ENCODE measurements around the gene INSM1. TPM values are rescaled to one million over a fixed set of nuclear protein-coding genes. Genes with fewer than 3 reads are reported as not detected.

The INSM1 gene
- total RNA-seq, 4 donors from 2014 or later: 1.4 to 4.6 (median 2.9) TPM; not detected in 1

DNA sequence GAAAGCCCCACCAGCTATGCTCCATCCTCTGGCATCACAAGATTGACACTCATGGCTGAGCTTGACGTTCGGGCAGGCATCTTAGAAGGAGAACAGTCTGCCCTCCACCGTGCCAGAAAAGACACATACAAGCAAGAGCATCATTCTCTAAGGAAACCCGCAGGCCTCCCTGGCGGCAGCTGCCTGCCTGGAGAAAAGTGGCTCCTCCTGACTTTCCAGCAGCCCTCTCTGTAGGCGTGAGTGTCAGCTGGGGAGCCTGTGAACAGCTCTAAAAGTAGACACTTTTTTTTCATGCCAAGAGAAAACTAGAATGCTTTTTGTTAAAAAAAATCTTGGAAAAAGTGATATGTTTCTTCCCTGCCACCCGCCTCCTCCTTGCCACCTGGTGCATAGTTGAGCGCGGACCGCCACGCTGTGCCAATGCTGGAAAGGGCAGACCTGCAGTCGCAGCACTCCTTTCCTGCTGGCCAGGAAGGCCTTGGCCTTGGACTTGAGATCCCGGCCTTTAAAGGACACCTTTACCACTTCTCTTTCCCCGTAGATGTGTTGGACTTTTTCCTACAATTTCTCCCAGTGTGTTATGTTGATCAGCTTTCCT is 29.7 kb upstream of the INSM1 start:
- DNase-seq: no peak
- H3K4me3 ChIP-seq: no peak overlapping the region

DNA sequence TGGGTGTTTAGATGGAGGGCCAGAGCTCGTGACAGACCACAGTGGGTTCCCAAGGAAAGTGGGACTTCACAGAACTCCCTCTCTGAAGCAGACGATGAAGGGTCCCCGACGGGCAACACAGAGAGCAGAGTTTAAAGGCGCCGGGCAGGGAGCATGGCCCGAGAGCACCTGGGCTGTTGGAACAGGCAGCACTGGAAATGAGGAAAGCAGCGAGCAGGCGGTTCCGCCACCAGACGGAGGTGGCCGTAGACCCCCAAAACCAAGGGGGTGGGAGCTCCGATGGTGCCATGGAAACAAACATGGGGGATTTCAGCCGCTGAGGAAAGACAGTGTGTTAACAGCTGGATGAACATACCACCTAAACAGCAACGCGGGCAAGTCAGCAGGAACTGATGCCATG is 27.5 kb upstream of the INSM1 start:
- TF ChIP-seq CTCF (IDR thresholded peaks at IDR 0.05) (no peak), POLR2A (IDR thresholded peaks at IDR 0.05) (no peak)
- no peaks in the 10 kb centered on the region for H3K36me3 ChIP-seq

More for the DNA sequence above, 29.7 kb upstream of the INSM1 start:
- Histone ChIP-seq H3K27me3 (no peaks in the 10 kb centered on the region), H3K9me3 (no peaks in the 10 kb centered on the region), H3K4me1 (peaks cover 0 to 3% (median 0%) of the 10 kb centered on the region in 4 donors), H3K27ac (no peak overlapping the region), H3K36me3 (no peaks in the 10 kb centered on the region)
- TF ChIP-seq POLR2A (IDR thresholded peaks at IDR 0.05): no peak
- no peak for TF ChIP-seq CTCF (IDR thresholded peaks at IDR 0.05)

DNA sequence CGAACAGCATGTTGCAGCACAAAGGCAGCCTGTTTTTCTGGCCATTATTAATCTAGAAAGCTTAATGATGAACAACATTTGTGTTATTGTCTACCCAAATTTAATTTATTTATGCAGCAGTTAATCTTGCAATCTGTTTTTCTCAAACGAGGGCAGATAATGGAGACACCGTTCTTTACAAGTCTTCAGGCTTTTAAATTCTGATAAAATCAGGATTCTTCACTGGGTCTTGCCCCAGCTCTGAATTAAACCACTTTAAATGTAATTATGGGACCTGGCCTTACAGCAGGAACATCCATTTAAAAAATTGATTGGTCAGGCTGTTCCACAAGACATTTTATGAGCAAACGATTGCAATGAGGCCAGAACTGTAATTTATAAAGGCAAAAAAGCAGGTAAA is 26.5 kb upstream of the INSM1 start:
- H3K9me3 ChIP-seq: no peaks in the 10 kb centered on the region
- H3K4me1 ChIP-seq: no peaks in the 10 kb centered on the region
- no peaks in the 10 kb centered on the region for H3K36me3 ChIP-seq
- no peaks in the 10 kb centered on the region for H3K27me3 ChIP-seq
- no peak for DNase-seq
- no peak overlapping the region for H3K27ac ChIP-seq
- H3K4me3 ChIP-seq: no peak overlapping the region
- TF ChIP-seq CTCF (IDR thresholded peaks at IDR 0.05) (no peak), POLR2A (IDR thresholded peaks at IDR 0.05) (no peak)

More for the DNA sequence above, 27.5 kb upstream of the INSM1 start:
- no peak for DNase-seq
- H3K4me1 ChIP-seq: no peaks in the 10 kb centered on the region
- no peaks in the 10 kb centered on the region for H3K27me3 ChIP-seq
- H3K4me3 ChIP-seq: no peak overlapping the region
- no peaks in the 10 kb centered on the region for H3K9me3 ChIP-seq
- H3K27ac ChIP-seq: no peak overlapping the region

- no peaks in the 10 kb centered on the region for H3K9me3 ChIP-seq
- no peak overlapping the region for H3K4me3 ChIP-seq
- no peaks in the 10 kb centered on the region for H3K27me3 ChIP-seq
- DNase-seq: no peak
- H3K4me1 ChIP-seq: no peaks in the 10 kb centered on the region
- H3K36me3 ChIP-seq: no peaks in the 10 kb centered on the region
- H3K27ac ChIP-seq: no peak overlapping the region
- TF ChIP-seq CTCF (IDR thresholded peaks at IDR 0.05) (no peak), POLR2A (IDR thresholded peaks at IDR 0.05) (no peak)
These were observed 25.8 kb upstream of the INSM1 start for GRCh38 chr20:20342066-20342465.

DNA sequence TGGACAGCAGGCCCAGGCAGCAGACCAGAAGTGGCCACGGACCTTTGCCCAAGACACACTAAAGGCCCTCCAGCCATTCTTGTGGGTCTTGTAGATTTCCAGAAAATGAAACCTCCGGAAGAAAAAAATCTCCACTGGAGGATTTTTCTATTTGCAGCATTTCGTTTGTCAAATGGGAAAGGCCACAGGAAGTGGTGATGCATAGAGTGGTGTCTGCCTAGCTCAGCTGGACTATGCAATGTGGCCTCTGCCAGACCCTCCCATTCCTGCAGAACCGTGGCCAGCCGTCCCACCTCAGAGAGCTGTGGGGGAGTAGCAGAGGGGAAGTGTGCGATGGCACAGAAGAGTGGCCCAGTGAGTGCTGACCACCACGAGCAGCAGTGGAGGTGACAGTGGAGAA is 24.0 kb upstream of the INSM1 start:
- TF ChIP-seq POLR2A (IDR thresholded peaks at IDR 0.05): no peak
- no peak overlapping the region for H3K4me3 ChIP-seq
- no peak for DNase-seq
- H3K9me3 ChIP-seq: no peaks in the 10 kb centered on the region
- H3K36me3 ChIP-seq: no peaks in the 10 kb centered on the region
- no peak overlapping the region for H3K27ac ChIP-seq
- no peaks in the 10 kb centered on the region for H3K4me1 ChIP-seq
- no peaks in the 10 kb centered on the region for H3K27me3 ChIP-seq

DNA sequence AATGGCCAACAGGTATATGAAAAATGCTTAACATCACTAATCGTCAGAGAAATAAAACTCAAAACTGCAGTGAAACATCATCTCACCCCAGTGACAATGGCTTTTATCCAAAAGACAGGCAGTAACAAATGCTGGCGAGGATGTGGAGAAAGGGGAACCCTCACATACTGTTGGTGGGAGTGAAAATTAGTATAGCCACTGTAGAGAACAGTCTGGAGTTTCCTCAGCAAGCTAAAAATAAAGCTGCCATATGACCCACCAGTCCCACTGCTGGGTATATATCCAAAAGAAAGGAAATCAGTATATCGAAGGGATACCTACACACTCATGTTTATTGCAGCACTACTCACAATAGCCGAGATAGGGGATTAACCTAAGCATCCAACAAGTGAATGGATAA is 23.4 kb upstream of the INSM1 start:
- Histone ChIP-seq H3K9me3 (no peaks in the 10 kb centered on the region), H3K4me1 (no peaks in the 10 kb centered on the region), H3K36me3 (no peaks in the 10 kb centered on the region), H3K27me3 (no peaks in the 10 kb centered on the region), H3K27ac (no peak overlapping the region), H3K4me3 (no peak overlapping the region)
- no peak for DNase-seq
- TF ChIP-seq POLR2A (IDR thresholded peaks at IDR 0.05) (no peak), CTCF (IDR thresholded peaks at IDR 0.05) (no peak)
